HepG2 (cell line): ENCODE measurements around the gene ARL16. TPM values are rescaled to one million over a fixed set of nuclear protein-coding genes. Genes with fewer than 3 reads are reported as not detected.

Experiments
- IKZF1 ChIP-seq: fragments of 450-650 bp; IDR thresholded peaks from 2 replicates; pipeline ENCODE4 v1.7.1; 2016
- MEIS1 ChIP-seq: sonication (generic); formaldehyde crosslinking; IDR thresholded peaks from 2 replicates; pipeline ENCODE4 v1.9.0; 2021; ENCODE audit warnings: mild to moderate bottlenecking, missing genetic modification reagents, moderate library complexity, borderline replicate concordance
- MYNN ChIP-seq: sonication (generic); formaldehyde crosslinking; IDR thresholded peaks from 2 replicates; pipeline ENCODE4 v1.4.0; 2020; ENCODE audit warnings: mild to moderate bottlenecking, low read depth, missing genetic modification reagents
- PAWR ChIP-seq: sonication (generic); formaldehyde crosslinking; IDR thresholded peaks from 2 replicates; pipeline ENCODE4 v1.4.0; 2020; ENCODE audit warnings: missing genetic modification reagents, mild to moderate bottlenecking, borderline replicate concordance
- RARA ChIP-seq: IDR thresholded peaks from 2 replicates; pipeline ENCODE4 v1.6.1; 2016; ENCODE audit warnings: missing genetic modification reagents, missing compliant biosample characterization
- RFX5 ChIP-seq: IDR thresholded peaks from 2 replicates; pipeline ENCODE4 v1.6.1; 2011; ENCODE audit warnings: low read depth, low read length, improper control_type of control experiment
- SPEN ChIP-seq: sonication (generic); formaldehyde crosslinking; IDR thresholded peaks from 2 replicates; pipeline ENCODE4 v1.5.1; 2020; ENCODE audit warnings: low read depth, mild to moderate bottlenecking, missing genetic modification reagents
- SRF ChIP-seq: IDR thresholded peaks from 2 replicates; pipeline ENCODE4 v1.6.1; 2011; ENCODE audit warnings: mild to moderate bottlenecking, low read depth, low read length, moderate library complexity
- ZBTB38 ChIP-seq: sonication (generic); formaldehyde crosslinking; IDR thresholded peaks from 2 replicates; pipeline ENCODE4 v1.5.1; 2020; ENCODE audit warnings: mild to moderate bottlenecking, missing genetic modification reagents
- ZBTB8A ChIP-seq: sonication (generic); formaldehyde crosslinking; IDR thresholded peaks from 2 replicates; pipeline ENCODE4 v1.4.0; 2020; ENCODE audit warnings: mild to moderate bottlenecking, low read depth, missing genetic modification reagents, borderline replicate concordance
- ZNF136 ChIP-seq: sonication (generic); formaldehyde crosslinking; IDR thresholded peaks from 2 replicates; pipeline ENCODE4 v1.8.1; 2022; ENCODE audit warnings: low read depth, mild to moderate bottlenecking, moderate library complexity, missing genetic modification reagents
- ZNF772 ChIP-seq: sonication (generic); formaldehyde crosslinking; IDR thresholded peaks from 2 replicates; pipeline ENCODE4 v1.5.0; 2020; ENCODE audit warnings: mild to moderate bottlenecking, missing genetic modification reagents
- ZNF83 ChIP-seq: sonication (generic); formaldehyde crosslinking; IDR thresholded peaks from 2 replicates; pipeline ENCODE4 v1.4.0; 2020; ENCODE audit warnings: missing genetic modification reagents, mild to moderate bottlenecking, borderline replicate concordance
- ZNF850 ChIP-seq: sonication (generic); formaldehyde crosslinking; conservative IDR thresholded peaks from 2 replicates; pipeline ENCODE4 v1.9.0; 2021; ENCODE audit warnings: mild to moderate bottlenecking, missing genetic modification reagents
- ZZZ3 ChIP-seq: sonication (generic); formaldehyde crosslinking; IDR thresholded peaks from 2 replicates; pipeline ENCODE4 v1.4.0; 2020; ENCODE audit warnings: missing genetic modification reagents, mild to moderate bottlenecking, borderline replicate concordance
- polyA plus RNA-seq, 8 experiments: library from polyadenylated mRNA; depleted of rRNA in 3 of 8; stranded (reverse) in 7 of 8; unstranded in 1 of 8; fragments of >200 nt; fragmentation: Illumina TruSeq in 4 of 8; extraction: Trizol in 4 of 8; gene quantifications; 2 replicates each; pipeline versions ENCODE4 v1.2.1 to v1.2.3, GENCODE V29; 2011 to 2016; ENCODE audit warnings: low read depth in 4 of 8, missing spikeins in 1 of 8, mixed read lengths in 1 of 8; ENCODE audit not compliant: insufficient read depth in 1 of 8
- total RNA-seq, 5 experiments: library from RNA; depleted of rRNA; stranded (reverse); fragments of >200 nt; fragmentation: Illumina TruSeq; extraction: Trizol; gene quantifications; 2 replicates each; pipeline ENCODE4 v1.2.3, GENCODE V29; 2016; ENCODE audit warnings: low read depth in 1 of 5
- TF ChIP-seq, protein P1 (sequence below): sonication (generic); formaldehyde crosslinking; IDR thresholded peaks from 2 replicates; pipeline ENCODE4 v1.9.0; 2021; ENCODE audit warnings: mild to moderate bottlenecking, missing genetic modification reagents
- TF ChIP-seq, protein P2 (sequence below): sonication (generic); formaldehyde crosslinking; IDR thresholded peaks from 2 replicates; pipeline ENCODE4 v1.4.0; 2020; ENCODE audit warnings: missing genetic modification reagents; ENCODE audit errors: not compliant biosample characterization
- TF ChIP-seq, protein P3 (sequence below): sonication (generic); formaldehyde crosslinking; IDR thresholded peaks from 2 replicates; pipeline ENCODE4 v1.8.0; 2022; ENCODE audit warnings: missing genetic modification reagents, low read depth, mild to moderate bottlenecking, borderline replicate concordance
- TF ChIP-seq, protein P4 (sequence below): sonication (generic); formaldehyde crosslinking; conservative IDR thresholded peaks from 2 replicates; pipeline ENCODE4 v1.8.1; 2023; ENCODE audit warnings: missing genetic modification reagents
- TF ChIP-seq, protein P5 (sequence below): sonication (generic); formaldehyde crosslinking; IDR thresholded peaks from 2 replicates; pipeline ENCODE4 v1.5.0; 2020; ENCODE audit warnings: mild to moderate bottlenecking, missing genetic modification reagents

Gene ARL16
- total and polyA plus RNA-seq, 2 of the 13 experiments (the other 11 are each of a cell fraction or from before 2014, with no cell fraction given): 20.8 to 30.8 TPM

DNA sequence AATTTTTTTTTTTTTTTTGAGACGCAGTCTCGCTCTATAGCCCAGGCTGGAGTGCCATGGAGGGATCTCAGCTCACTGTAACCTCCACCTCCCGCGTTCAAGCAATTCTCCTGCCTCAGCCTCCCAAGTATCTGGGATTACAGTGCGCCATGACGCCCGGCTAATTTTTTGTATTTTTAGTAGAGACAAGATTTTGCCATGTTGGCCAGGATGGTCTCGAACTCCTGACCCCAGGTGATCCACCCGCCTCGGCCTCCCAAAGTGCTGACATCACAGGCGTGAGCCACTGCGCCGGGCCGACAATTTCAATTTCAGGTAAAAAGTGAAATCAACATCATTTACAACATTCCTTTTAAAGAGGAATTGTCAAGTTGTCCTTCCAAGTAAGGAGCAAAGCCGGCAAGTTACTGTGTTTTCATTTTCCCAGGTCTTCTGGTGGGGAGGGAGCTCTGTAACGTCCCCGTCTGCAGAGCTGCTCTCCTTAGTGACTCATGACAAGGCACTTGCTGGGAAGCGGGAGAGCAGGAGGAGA is 47.6 kb downstream of the ARL16 start (continued):
- TF ChIP-seq, protein P1, sequence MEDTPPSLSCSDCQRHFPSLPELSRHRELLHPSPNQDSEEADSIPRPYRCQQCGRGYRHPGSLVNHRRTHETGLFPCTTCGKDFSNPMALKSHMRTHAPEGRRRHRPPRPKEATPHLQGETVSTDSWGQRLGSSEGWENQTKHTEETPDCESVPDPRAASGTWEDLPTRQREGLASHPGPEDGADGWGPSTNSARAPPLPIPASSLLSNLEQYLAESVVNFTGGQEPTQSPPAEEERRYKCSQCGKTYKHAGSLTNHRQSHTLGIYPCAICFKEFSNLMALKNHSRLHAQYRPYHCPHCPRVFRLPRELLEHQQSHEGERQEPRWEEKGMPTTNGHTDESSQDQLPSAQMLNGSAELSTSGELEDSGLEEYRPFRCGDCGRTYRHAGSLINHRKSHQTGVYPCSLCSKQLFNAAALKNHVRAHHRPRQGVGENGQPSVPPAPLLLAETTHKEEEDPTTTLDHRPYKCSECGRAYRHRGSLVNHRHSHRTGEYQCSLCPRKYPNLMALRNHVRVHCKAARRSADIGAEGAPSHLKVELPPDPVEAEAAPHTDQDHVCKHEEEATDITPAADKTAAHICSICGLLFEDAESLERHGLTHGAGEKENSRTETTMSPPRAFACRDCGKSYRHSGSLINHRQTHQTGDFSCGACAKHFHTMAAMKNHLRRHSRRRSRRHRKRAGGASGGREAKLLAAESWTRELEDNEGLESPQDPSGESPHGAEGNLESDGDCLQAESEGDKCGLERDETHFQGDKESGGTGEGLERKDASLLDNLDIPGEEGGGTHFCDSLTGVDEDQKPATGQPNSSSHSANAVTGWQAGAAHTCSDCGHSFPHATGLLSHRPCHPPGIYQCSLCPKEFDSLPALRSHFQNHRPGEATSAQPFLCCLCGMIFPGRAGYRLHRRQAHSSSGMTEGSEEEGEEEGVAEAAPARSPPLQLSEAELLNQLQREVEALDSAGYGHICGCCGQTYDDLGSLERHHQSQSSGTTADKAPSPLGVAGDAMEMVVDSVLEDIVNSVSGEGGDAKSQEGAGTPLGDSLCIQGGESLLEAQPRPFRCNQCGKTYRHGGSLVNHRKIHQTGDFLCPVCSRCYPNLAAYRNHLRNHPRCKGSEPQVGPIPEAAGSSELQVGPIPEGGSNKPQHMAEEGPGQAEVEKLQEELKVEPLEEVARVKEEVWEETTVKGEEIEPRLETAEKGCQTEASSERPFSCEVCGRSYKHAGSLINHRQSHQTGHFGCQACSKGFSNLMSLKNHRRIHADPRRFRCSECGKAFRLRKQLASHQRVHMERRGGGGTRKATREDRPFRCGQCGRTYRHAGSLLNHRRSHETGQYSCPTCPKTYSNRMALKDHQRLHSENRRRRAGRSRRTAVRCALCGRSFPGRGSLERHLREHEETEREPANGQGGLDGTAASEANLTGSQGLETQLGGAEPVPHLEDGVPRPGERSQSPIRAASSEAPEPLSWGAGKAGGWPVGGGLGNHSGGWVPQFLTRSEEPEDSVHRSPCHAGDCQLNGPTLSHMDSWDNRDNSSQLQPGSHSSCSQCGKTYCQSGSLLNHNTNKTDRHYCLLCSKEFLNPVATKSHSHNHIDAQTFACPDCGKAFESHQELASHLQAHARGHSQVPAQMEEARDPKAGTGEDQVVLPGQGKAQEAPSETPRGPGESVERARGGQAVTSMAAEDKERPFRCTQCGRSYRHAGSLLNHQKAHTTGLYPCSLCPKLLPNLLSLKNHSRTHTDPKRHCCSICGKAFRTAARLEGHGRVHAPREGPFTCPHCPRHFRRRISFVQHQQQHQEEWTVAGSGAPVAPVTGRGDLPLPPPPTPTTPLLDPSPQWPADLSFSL (CRISPR knock-in tag): no peak
- no peak for TF ChIP-seq ZNF83
- no peak for TF ChIP-seq ZBTB8A (CRISPR knock-in tag)
- TF ChIP-seq ZNF136 (CRISPR knock-in tag): peak; percentile 58; the same call in 1 of the 2 replicates
- TF ChIP-seq PAWR (CRISPR knock-in tag): no peak
- TF ChIP-seq, protein P2, sequence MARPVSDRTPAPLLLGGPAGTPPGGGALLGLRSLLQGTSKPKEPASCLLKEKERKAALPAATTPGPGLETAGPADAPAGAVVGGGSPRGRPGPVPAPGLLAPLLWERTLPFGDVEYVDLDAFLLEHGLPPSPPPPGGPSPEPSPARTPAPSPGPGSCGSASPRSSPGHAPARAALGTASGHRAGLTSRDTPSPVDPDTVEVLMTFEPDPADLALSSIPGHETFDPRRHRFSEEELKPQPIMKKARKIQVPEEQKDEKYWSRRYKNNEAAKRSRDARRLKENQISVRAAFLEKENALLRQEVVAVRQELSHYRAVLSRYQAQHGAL: no peak
- no peak for TF ChIP-seq SRF
- TF ChIP-seq SPEN (CRISPR knock-in tag): no peak
- TF ChIP-seq MEIS1 (CRISPR knock-in tag): no peak; the same call in 1 of the 2 replicates
- peak; percentile 97 for TF ChIP-seq RFX5
- TF ChIP-seq, protein P3, sequence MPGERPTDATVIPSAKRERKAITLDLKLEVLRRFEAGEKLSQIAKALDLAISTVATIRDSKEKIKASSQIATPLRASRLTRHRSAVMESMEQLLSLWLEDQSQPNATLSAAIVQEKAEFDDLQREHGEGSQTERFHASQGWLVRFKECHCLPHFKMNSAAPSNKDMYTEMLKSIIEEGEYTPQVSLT (CRISPR knock-in tag): no peak
- TF ChIP-seq ZNF850 (CRISPR knock-in tag): no peak
- TF ChIP-seq ZZZ3 (CRISPR knock-in tag): no peak
- no peak for TF ChIP-seq RARA
- no peak for TF ChIP-seq ZNF772 (CRISPR knock-in tag)
- no peak for TF ChIP-seq MYNN (CRISPR knock-in tag)
- no peak for TF ChIP-seq IKZF1
- no peak; the same call in 1 of the 2 replicates for TF ChIP-seq ZBTB38
- TF ChIP-seq, protein P4, sequence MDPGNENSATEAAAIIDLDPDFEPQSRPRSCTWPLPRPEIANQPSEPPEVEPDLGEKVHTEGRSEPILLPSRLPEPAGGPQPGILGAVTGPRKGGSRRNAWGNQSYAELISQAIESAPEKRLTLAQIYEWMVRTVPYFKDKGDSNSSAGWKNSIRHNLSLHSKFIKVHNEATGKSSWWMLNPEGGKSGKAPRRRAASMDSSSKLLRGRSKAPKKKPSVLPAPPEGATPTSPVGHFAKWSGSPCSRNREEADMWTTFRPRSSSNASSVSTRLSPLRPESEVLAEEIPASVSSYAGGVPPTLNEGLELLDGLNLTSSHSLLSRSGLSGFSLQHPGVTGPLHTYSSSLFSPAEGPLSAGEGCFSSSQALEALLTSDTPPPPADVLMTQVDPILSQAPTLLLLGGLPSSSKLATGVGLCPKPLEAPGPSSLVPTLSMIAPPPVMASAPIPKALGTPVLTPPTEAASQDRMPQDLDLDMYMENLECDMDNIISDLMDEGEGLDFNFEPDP (CRISPR knock-in tag): no peak
- TF ChIP-seq, protein P5, sequence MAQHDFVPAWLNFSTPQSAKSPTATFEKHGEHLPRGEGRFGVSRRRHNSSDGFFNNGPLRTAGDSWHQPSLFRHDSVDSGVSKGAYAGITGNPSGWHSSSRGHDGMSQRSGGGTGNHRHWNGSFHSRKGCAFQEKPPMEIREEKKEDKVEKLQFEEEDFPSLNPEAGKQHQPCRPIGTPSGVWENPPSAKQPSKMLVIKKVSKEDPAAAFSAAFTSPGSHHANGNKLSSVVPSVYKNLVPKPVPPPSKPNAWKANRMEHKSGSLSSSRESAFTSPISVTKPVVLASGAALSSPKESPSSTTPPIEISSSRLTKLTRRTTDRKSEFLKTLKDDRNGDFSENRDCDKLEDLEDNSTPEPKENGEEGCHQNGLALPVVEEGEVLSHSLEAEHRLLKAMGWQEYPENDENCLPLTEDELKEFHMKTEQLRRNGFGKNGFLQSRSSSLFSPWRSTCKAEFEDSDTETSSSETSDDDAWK (CRISPR knock-in tag): no peak
